Measurements from ENCODE around the gene EMC10.
"Not testable (repeated sequence)": the region's sequence is repeated elsewhere in the genome, so short reads cannot be mapped to it uniquely, and the experiment has no call there.

Gene EMC10

GRCh38 chr19:50437862-50438449, 38.4 kb upstream of the EMC10 start:
- no peak for DNase-seq (ENCODE audit: low spot score in 2 of 2)
- in situ Hi-C loops (cut with MboI; ENCODE audit: low sequenced_read_pairs), result no loop called here
- H3K27me3 ChIP-seq (ENCODE audit: low read depth), result no peaks in the 10 kb centered on the region

GRCh38 chr19:50439130-50439529, 37.2 kb upstream of the EMC10 start:
- not testable (repeated sequence) for DNase-seq (ENCODE audit: low spot score in 2 of 2)

More at GRCh38 chr19:50437862-50438449, 38.4 kb upstream of the EMC10 start:
- Histone ChIP-seq H3K4me3 (no peak overlapping the region), H3K4me1 (no peaks in the 10 kb centered on the region), H3K36me3 (replicated peaks) (no peaks in the 10 kb centered on the region), H3K9me3 (no peaks in the 10 kb centered on the region)

GRCh38 chr19:50444059-50444458, 32.2 kb upstream of the EMC10 start:
- no peak overlapping the region for H3K4me3 ChIP-seq
- in situ Hi-C loops (cut with MboI; ENCODE audit: low sequenced_read_pairs), result no loop called here

More at GRCh38 chr19:50439130-50439529, 37.2 kb upstream of the EMC10 start:
- in situ Hi-C loops (cut with MboI; ENCODE audit: low sequenced_read_pairs); H3K36me3 ChIP-seq (replicated peaks); H3K4me1 ChIP-seq; H3K9me3 ChIP-seq; H3K4me3 ChIP-seq; H3K27me3 ChIP-seq (ENCODE audit: low read depth): not testable (repeated sequence)

DNA sequence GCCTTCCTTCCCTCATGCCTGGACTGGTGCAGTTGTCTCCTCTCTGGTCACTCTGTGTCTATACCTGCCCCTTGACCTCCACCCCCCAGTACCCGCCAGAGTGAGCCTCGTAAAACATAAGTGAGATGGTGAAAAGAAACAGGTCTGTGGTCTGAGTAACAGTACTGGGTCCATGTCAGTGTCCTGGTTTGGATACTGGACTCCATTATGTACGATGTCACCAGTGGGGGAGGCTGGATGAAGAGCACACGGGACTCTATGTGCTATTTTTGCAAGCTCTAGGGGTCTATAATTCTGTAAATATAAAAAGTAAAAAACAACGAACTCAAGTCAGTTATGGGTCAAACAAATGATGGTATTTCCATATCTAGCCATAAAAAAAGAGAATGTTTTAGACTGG, 29.3 kb upstream of the EMC10 start:
- Histone ChIP-seq H3K36me3 (replicated peaks) (no peaks in the 10 kb centered on the region), H3K27me3 (ENCODE audit: low read depth) (no peaks in the 10 kb centered on the region), H3K4me1 (no peaks in the 10 kb centered on the region), H3K4me3 (no peak overlapping the region), H3K9me3 (no peaks in the 10 kb centered on the region)
- in situ Hi-C loops (cut with MboI; ENCODE audit: low sequenced_read_pairs), result no loop called here
- no peak for DNase-seq (ENCODE audit: low spot score in 2 of 2)

More at GRCh38 chr19:50444059-50444458, 32.2 kb upstream of the EMC10 start:
- Histone ChIP-seq H3K36me3 (replicated peaks) (no peaks in the 10 kb centered on the region), H3K4me1 (no peaks in the 10 kb centered on the region), H3K9me3 (no peaks in the 10 kb centered on the region), H3K27me3 (ENCODE audit: low read depth) (no peaks in the 10 kb centered on the region)
- no peak for DNase-seq (ENCODE audit: low spot score in 2 of 2)

DNA sequence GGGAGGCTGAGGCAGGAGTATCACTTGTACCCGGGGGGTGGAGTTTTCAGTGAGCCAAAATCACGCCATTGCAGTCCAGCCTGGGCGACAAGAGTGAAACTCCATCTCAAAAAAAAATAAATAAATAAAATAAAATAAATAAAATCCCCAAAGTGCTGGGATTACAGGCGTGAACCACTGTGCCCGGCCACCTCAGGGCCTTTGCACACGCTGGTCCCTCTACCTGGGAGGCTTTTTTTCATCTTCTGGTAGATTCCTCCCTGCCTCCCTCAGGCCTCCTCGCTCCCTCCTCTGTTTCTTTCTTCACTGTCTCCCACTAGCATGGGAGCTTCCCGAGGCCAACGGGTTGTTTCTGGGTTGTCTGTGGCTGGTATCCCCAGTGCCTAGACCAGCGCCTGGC, 28.6 kb upstream of the EMC10 start:
- Histone ChIP-seq H3K36me3 (replicated peaks) (no peaks in the 10 kb centered on the region), H3K9me3 (no peaks in the 10 kb centered on the region), H3K4me3 (no peak overlapping the region), H3K4me1 (no peaks in the 10 kb centered on the region; the same call in 1 of the 2 replicates), H3K27me3 (ENCODE audit: low read depth) (no peaks in the 10 kb centered on the region)
- DNase-seq (ENCODE audit: low spot score in 2 of 2), result no peak
- in situ Hi-C loops (cut with MboI; ENCODE audit: low sequenced_read_pairs), result no loop called here

- Histone ChIP-seq H3K4me3 (no peak overlapping the region), H3K36me3 (replicated peaks) (no peaks in the 10 kb centered on the region), H3K4me1 (no peaks in the 10 kb centered on the region; the same call in 1 of the 2 replicates), H3K9me3 (no peaks in the 10 kb centered on the region), H3K27me3 (ENCODE audit: low read depth) (no peaks in the 10 kb centered on the region)
- in situ Hi-C loops (cut with MboI; ENCODE audit: low sequenced_read_pairs), result no loop called here
- no peak for DNase-seq (ENCODE audit: low spot score in 2 of 2)
Observed at GRCh38 chr19:50449236-50449899, 26.9 kb upstream of the EMC10 start.

GRCh38 chr19:50450369-50451222, 25.7 kb upstream of the EMC10 start:
- in situ Hi-C loops (cut with MboI; ENCODE audit: low sequenced_read_pairs), result no loop called here
- H3K4me1 ChIP-seq, result no peaks in the 10 kb centered on the region; the same call in 1 of the 2 replicates
- H3K36me3 ChIP-seq (replicated peaks), result no peaks in the 10 kb centered on the region
- H3K9me3 ChIP-seq, result no peaks in the 10 kb centered on the region
- H3K27me3 ChIP-seq (ENCODE audit: low read depth), result no peaks in the 10 kb centered on the region
- DNase-seq (ENCODE audit: low spot score in 2 of 2), result no peak
- H3K4me3 ChIP-seq, result no peak overlapping the region

DNA sequence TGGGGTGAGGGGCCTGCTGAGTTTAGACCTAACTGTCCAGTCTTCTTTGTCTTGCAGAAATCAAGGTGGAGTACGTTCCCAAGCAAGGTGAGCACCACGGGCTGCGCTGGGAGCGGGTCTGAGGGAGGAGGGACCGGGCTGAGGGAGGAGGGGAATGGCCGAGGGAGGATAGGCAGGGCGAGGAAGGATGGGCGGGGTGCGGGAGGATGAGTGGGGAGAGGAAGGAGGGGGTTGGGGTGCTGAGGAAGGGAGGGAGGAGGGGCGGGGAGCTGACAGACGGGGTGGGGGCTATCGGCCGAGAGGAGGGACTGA, 25.1 kb upstream of the EMC10 start:
- no peak overlapping the region for H3K4me3 ChIP-seq
- no peaks in the 10 kb centered on the region for H3K27me3 ChIP-seq (ENCODE audit: low read depth)
- DNase-seq (ENCODE audit: low spot score in 2 of 2), result no peak
- no peaks in the 10 kb centered on the region for H3K9me3 ChIP-seq
- no peaks in the 10 kb centered on the region; the same call in 1 of the 2 replicates for H3K4me1 ChIP-seq
- in situ Hi-C loops (cut with MboI; ENCODE audit: low sequenced_read_pairs), result no loop called here
- no peaks in the 10 kb centered on the region for H3K36me3 ChIP-seq (replicated peaks)

- Histone ChIP-seq H3K27me3 (ENCODE audit: low read depth) (peaks cover under 1% of the 10 kb centered on the region; the same call in 1 of the 2 replicates), H3K36me3 (replicated peaks) (no peaks in the 10 kb centered on the region), H3K4me1 (no peaks in the 10 kb centered on the region; the same call in 1 of the 2 replicates), H3K9me3 (no peaks in the 10 kb centered on the region), H3K4me3 (no peak overlapping the region)
- in situ Hi-C loops (cut with MboI; ENCODE audit: low sequenced_read_pairs), result no loop called here
- no peak for DNase-seq (ENCODE audit: low spot score in 2 of 2)
Observed at GRCh38 chr19:50453243-50453642, 23.1 kb upstream of the EMC10 start.

GRCh38 chr19:50455992-50456391, 20.3 kb upstream of the EMC10 start:
- no peaks in the 10 kb centered on the region; the same call in 1 of the 2 replicates for H3K4me1 ChIP-seq
- no peaks in the 10 kb centered on the region for H3K9me3 ChIP-seq
- H3K4me3 ChIP-seq, result no peak overlapping the region
- in situ Hi-C loops (cut with MboI; ENCODE audit: low sequenced_read_pairs), result no loop called here
- peaks cover 9% of the 10 kb centered on the region; the same call in 1 of the 2 replicates for H3K27me3 ChIP-seq (ENCODE audit: low read depth)
- H3K36me3 ChIP-seq (replicated peaks), result no peaks in the 10 kb centered on the region
- no peak for DNase-seq (ENCODE audit: low spot score in 2 of 2)

DNA sequence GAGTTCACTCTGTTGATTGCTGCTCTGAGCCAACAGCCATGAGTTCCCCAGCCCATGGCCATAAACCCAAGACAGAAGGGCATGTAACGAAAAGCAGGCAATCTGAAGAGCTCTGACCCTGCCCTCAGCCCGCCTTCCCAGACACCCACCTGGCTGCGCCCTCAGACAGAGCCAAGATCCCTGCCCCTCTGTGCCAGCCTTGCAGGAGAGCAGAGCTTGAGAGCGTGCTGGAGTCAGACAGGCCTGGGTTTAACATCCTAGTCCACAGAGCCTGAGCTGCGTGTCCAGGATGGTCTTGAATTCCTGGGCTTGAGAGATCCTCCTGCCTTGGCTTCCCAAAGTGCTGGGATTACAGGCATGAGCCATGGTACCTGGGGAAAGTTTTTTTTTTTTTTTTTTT, 19.0 kb upstream of the EMC10 start:
- no peaks in the 10 kb centered on the region for H3K9me3 ChIP-seq
- no peaks in the 10 kb centered on the region; the same call in 1 of the 2 replicates for H3K4me1 ChIP-seq
- in situ Hi-C loops (cut with MboI; ENCODE audit: low sequenced_read_pairs), result no loop called here
- no peaks in the 10 kb centered on the region for H3K36me3 ChIP-seq (replicated peaks)
- peaks cover 9% of the 10 kb centered on the region; the same call in 1 of the 2 replicates for H3K27me3 ChIP-seq (ENCODE audit: low read depth)
- no peak overlapping the region for H3K4me3 ChIP-seq
- no peak for DNase-seq (ENCODE audit: low spot score in 2 of 2)

- in situ Hi-C loops (cut with MboI; ENCODE audit: low sequenced_read_pairs), result no loop called here
Observed at GRCh38 chr19:50458396-50459066, 17.8 kb upstream of the EMC10 start.

GRCh38 chr19:50459067-50459456, 17.2 kb upstream of the EMC10 start:
- Histone ChIP-seq H3K27me3 (ENCODE audit: low read depth) (peaks cover 9% of the 10 kb centered on the region; the same call in 1 of the 2 replicates), H3K9me3 (no peaks in the 10 kb centered on the region), H3K36me3 (replicated peaks) (no peaks in the 10 kb centered on the region), H3K4me1 (no peaks in the 10 kb centered on the region), H3K4me3 (no peak overlapping the region)
- in situ Hi-C loops (cut with MboI; ENCODE audit: low sequenced_read_pairs), result no loop called here
- no peak for DNase-seq (ENCODE audit: low spot score in 2 of 2)

More at GRCh38 chr19:50458396-50459066, 17.8 kb upstream of the EMC10 start:
- H3K4me3 ChIP-seq, result no peak overlapping the region
- H3K36me3 ChIP-seq (replicated peaks), result no peaks in the 10 kb centered on the region
- DNase-seq (ENCODE audit: low spot score in 2 of 2), result no peak
- H3K4me1 ChIP-seq, result no peaks in the 10 kb centered on the region
- peaks cover 9% of the 10 kb centered on the region; the same call in 1 of the 2 replicates for H3K27me3 ChIP-seq (ENCODE audit: low read depth)
- H3K9me3 ChIP-seq, result no peaks in the 10 kb centered on the region
